ENCODE measurements around the gene ITGA2. TPM values are rescaled to one million over a fixed set of nuclear protein-coding genes. Genes with fewer than 3 reads are reported as not detected.

ITGA2 gene
- total and polyA plus RNA-seq, 9 of the 15 experiments (the other 6 are each of a cell fraction or from before 2014, with no cell fraction given), result 0.01 to 0.09 (median 0.03) TPM; not detected in 5

DNA sequence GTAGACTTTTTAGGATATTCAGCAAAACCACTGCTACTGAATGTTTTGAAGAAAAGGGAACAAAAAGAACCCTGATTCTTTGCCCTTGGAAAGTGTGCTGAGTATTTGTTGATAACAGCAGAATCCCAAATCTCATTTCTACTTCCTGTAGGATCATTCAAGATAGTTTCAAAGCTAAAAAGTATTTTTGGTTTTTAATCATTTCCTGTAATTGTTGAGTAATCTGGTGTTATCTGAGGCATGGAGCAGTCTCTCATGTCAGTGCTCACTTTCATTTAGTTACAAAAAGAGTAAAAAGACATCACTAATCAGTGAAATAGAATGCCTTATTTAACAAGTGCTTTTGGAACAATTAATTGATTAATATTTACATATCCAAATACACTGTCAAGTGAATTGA lies 56.1 kb downstream of the ITGA2 start:
- H4K20me1 ChIP-seq (replicated peaks; ENCODE audit: control insufficient read depth, insufficient read depth, low read length), result no peaks in the 10 kb centered on the region
- no peaks in the 10 kb centered on the region for H3K4me1 ChIP-seq (replicated peaks in 1 of 2; ENCODE audit: control insufficient read depth in 2 of 2, insufficient read depth in 2 of 2, low read length in 2 of 2)
- no TSS peak for BruUV-seq (replicated peaks)
- DNase-seq (ENCODE audit: extremely low read depth in 1 of 4, low spot score in 3 of 4), result no peak
- in situ Hi-C loops (cut with MboI), result no loop called here
- no peak overlapping the region for H3K9ac ChIP-seq (ENCODE audit: insufficient read depth in 1 of 2, low read depth in 2 of 2, low read length in 2 of 2)
- no peak overlapping the region for H2AFZ ChIP-seq (ENCODE audit: low read depth, low read length)
- intact Hi-C loops (cut with micrococcal nuclease), result no loop called here
- CTCF ChIA-PET (ENCODE audit: low intra/inter-chr PET ratio), result no interaction called here
- ATAC-seq, result no peak
- FAIRE-seq, result no peak
- no peaks in the 10 kb centered on the region for H3K9me3 ChIP-seq (replicated peaks; ENCODE audit: control insufficient read depth, insufficient read depth, low read depth, low read length)
- no peak overlapping the region for H3K27ac ChIP-seq (ENCODE audit: extremely low read depth, low read depth, low read length)
- TF ChIP-seq ATF6 (CRISPR knock-in tag; IDR thresholded peaks at IDR 0.05) (no peak), TCFL5 (CRISPR knock-in tag; conservative IDR thresholded peaks at IDR 0.05) (no peak), ZNF583 (CRISPR knock-in tag; IDR thresholded peaks at IDR 0.05) (no peak)
- TF ChIP-seq, protein P1, sequence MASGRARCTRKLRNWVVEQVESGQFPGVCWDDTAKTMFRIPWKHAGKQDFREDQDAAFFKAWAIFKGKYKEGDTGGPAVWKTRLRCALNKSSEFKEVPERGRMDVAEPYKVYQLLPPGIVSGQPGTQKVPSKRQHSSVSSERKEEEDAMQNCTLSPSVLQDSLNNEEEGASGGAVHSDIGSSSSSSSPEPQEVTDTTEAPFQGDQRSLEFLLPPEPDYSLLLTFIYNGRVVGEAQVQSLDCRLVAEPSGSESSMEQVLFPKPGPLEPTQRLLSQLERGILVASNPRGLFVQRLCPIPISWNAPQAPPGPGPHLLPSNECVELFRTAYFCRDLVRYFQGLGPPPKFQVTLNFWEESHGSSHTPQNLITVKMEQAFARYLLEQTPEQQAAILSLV (tag; IDR thresholded peaks at IDR 0.05), result no peak
- no peaks in the 10 kb centered on the region for H3K27me3 ChIP-seq (ENCODE audit: control insufficient read depth in 2 of 2, insufficient read depth in 2 of 2, low read length in 2 of 2)
- H3K36me3 ChIP-seq (ENCODE audit: control insufficient read depth, insufficient read depth, low read length), result no peaks in the 10 kb centered on the region
- POLR2A ChIA-PET, result interaction anchor here (0.7 to 1.3 kb wide), 3 partner anchors 10 to 25 kb away, joined by 3 to 4 read pairs (median 3); no protein-coding TSS in a partner anchor
- no peak overlapping the region for H3K4me2 ChIP-seq (ENCODE audit: insufficient read depth, low read length)
- no peak overlapping the region for H3K4me3 ChIP-seq
- no peaks in the 10 kb centered on the region for H3K79me2 ChIP-seq (ENCODE audit: control insufficient read depth, insufficient read depth, low read length)
- H3K9me1 ChIP-seq (ENCODE audit: control insufficient read depth, insufficient read depth, low read length), result no peaks in the 10 kb centered on the region

Measured in K562 (cell line).